Measurements from ENCODE around the gene TAC3.

TAC3 gene

DNA sequence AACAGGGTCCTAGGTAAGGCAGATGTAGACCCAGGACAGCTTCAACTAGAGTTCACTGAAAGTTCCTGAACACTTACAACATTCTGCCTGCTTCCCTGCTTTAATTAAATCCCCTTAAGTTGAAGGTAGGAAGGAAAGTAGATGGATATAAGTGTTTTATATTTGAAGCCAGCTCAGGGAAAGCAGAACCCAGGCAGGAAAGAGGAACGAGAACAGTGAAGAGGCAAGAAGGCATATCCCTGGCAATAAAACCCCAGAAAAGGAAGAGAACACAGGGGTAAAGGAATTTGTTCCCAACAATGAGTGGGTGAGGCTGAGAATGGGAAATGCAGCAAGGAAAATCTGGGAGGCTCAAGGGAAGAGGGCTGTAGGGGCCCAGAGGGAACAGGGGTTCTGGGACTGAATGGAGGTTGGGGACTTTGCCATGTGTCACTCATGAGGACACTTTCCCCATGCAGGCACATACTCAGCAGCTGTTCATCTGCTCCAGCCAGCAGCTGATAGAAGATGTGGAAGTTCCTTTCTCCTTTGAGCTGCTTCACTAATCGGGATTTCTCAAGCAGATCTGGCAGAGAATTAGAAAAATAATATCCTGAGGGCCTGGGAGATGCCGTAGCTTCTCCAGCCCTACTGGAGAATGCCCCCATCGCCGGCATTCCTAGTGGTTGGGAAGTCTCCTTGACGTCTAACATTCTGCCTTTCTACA is 29.9 kb upstream of the TAC3 start:
- DNase-seq (no peak), ATAC-seq (no peak)
- no peaks in the 10 kb centered on the region for H3K27me3 Mint-ChIP-seq
- no peak overlapping the region for H3K4me3 Mint-ChIP-seq
- H3K9me3 Mint-ChIP-seq: no peaks in the 10 kb centered on the region
- peaks cover 50% of the 10 kb centered on the region for H3K4me1 Mint-ChIP-seq
- H3K27ac Mint-ChIP-seq: peak overlapping the region; percentile 81
- no peaks in the 10 kb centered on the region for H3K36me3 Mint-ChIP-seq (ENCODE audit: low read depth)

DNA sequence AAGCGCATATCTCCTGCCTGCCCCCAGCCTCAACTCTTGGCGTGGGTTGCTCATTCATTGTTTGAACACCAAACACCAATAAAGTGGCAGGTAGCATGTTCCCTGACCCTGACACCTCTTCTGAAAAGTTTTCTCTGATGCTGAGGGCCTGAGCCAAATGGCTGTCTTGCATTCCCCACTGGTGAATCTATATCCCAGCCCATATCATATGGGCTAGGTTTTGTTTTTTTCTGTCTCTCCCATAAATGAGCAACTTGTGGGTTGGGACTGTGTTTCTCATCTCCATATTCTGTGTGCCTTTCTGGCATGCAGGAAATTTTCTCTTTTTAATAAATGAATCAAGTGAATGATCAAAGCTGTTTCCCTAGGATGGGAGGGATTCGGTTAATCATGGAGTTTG is 28.6 kb upstream of the TAC3 start:
- Mint-ChIP-seq H3K27ac (no peak overlapping the region), H3K9me3 (no peaks in the 10 kb centered on the region), H3K4me1 (peaks cover 46% of the 10 kb centered on the region), H3K36me3 (ENCODE audit: low read depth) (no peaks in the 10 kb centered on the region), H3K4me3 (no peak overlapping the region), H3K27me3 (no peaks in the 10 kb centered on the region)
- DNase-seq (no peak), ATAC-seq (no peak)

DNA sequence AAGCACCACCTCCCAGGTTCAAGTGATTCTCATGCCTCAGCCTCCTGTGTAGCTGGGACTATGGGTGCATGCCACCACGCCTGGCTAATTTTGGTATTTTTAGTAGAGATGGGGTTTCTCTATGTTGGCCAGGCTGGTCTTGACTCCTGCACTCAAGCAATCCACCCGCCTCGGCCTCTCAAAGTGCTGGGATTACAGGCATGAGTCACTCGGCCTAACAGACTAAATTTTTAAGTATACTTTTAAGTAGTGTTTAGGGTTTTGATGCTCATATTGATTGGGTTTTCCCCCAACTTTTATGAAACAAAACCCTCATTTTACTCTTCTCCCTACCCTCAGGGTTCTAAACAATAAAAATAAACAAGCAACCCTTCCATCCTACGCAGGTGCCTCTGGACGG is 28.1 kb upstream of the TAC3 start:
- no peak overlapping the region for H3K4me3 Mint-ChIP-seq
- DNase-seq (no peak), ATAC-seq (no peak)
- H3K27me3 Mint-ChIP-seq: no peaks in the 10 kb centered on the region
- H3K27ac Mint-ChIP-seq: no peak overlapping the region
- H3K36me3 Mint-ChIP-seq (ENCODE audit: low read depth): no peaks in the 10 kb centered on the region
- H3K4me1 Mint-ChIP-seq: peaks cover 46% of the 10 kb centered on the region
- no peaks in the 10 kb centered on the region for H3K9me3 Mint-ChIP-seq

DNA sequence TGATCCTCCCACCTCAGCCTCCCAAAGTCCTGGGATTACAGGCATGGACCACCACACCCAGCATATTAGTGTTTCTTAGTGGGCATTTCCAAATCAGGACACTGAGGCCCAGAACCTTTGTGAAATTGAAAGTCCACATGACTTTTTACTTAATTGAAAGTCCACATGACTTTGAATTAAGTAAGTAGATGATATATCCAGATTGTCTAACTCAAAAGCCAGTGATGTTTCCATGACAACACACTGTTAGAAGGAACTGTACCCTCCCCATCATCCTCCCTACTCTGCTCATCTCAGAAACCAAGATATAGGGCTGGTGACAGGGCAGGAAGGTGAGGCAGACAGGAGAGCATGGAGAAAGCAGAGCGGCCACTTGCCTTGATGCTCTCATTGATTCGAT is 26.4 kb upstream of the TAC3 start:
- Mint-ChIP-seq H3K4me1 (peaks cover 30% of the 10 kb centered on the region), H3K9me3 (no peaks in the 10 kb centered on the region), H3K4me3 (no peak overlapping the region), H3K27me3 (no peaks in the 10 kb centered on the region), H3K36me3 (ENCODE audit: low read depth) (no peaks in the 10 kb centered on the region), H3K27ac (no peak overlapping the region)
- no peak for DNase-seq
- no peak for ATAC-seq

DNA sequence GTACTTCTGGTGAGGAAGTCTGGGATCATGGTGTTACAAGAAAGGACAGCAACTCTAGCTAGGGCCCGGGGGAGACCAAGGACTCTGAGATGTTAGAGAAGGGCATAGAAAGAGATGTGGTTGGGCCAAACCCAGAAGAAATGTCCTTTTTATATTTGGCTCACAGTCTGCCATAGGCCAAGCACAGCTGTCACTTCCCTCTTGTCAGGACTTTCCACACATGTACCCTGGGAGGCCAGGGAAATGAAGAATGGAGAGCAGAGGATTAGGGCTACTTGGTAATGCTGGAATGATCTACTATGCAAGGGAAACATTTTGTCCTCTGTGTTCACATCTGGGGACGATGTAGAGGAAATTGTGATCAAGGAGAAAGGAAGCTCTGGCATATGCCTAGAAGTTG is 24.4 kb upstream of the TAC3 start:
- H3K9me3 Mint-ChIP-seq: no peaks in the 10 kb centered on the region
- ATAC-seq (no peak), DNase-seq (no peak)
- H3K27ac Mint-ChIP-seq: no peak overlapping the region
- H3K36me3 Mint-ChIP-seq (ENCODE audit: low read depth): no peaks in the 10 kb centered on the region
- no peaks in the 10 kb centered on the region for H3K27me3 Mint-ChIP-seq
- H3K4me1 Mint-ChIP-seq: peaks cover 11% of the 10 kb centered on the region
- H3K4me3 Mint-ChIP-seq: no peak overlapping the region

DNA sequence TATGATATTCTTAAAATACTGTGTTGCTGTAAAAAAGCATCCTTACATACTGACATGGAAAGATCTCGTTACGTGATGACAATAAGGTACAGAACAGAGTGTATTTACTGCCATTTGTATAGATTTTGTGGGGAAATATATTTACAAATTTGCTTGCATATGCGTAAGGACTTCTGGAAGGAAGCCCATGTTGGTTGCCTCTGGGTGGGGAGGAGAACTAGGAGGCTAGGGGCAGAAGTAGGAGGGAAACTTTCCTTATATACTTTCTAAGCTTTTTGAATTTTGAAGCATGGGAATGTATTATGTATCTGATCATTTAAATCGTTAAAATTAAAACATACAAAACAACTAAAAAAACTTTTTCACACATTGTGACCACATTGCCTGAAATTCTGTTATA is 23.9 kb upstream of the TAC3 start:
- H3K36me3 Mint-ChIP-seq (ENCODE audit: low read depth): no peaks in the 10 kb centered on the region
- ATAC-seq: no peak
- no peaks in the 10 kb centered on the region for H3K27me3 Mint-ChIP-seq
- H3K9me3 Mint-ChIP-seq: no peaks in the 10 kb centered on the region
- no peak overlapping the region for H3K27ac Mint-ChIP-seq
- no peak overlapping the region for H3K4me3 Mint-ChIP-seq
- H3K4me1 Mint-ChIP-seq: peaks cover 6% of the 10 kb centered on the region
- no peak for DNase-seq

DNA sequence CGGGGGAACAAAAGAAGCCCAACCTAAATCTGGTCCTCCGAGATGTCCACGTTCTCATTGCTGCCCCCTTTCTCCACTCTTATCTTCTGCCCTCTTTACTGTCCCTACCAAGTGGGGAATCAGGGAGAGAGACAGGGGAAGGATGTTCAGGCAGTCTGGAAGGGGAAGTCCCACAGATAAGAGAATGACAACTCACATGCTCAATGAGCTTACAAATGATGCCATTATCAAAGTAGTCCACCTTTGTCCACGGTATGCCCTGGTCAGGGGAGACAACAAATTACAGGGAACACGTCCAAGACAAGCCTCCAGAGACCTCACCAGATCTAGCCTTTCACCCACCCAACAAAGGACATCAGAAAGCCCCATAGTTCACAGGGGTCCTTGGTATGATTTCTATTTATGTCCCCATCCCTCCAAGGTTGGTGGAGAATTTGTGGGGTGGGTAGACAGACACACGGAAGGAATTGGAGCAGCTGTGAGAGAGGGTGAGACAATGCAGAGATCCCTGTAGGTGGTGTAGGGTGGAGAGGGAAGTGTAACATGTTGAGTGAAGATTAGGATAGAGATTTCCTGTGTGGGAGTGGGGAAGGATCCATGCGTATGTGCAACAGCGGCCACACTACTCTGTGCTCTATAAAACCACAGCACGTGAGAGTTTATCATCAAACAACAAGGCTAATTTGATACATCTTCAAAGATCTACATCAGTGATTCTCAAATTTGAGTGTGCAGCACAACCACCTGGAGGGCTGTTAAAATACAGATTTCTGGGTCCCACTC is 22.9 kb upstream of the TAC3 start:
- no peaks in the 10 kb centered on the region for H3K27me3 Mint-ChIP-seq
- ATAC-seq (no peak), DNase-seq (no peak)
- no peaks in the 10 kb centered on the region for H3K36me3 Mint-ChIP-seq (ENCODE audit: low read depth)
- H3K4me3 Mint-ChIP-seq: no peak overlapping the region
- no peak overlapping the region for H3K27ac Mint-ChIP-seq
- H3K4me1 Mint-ChIP-seq: no peaks in the 10 kb centered on the region
- no peaks in the 10 kb centered on the region for H3K9me3 Mint-ChIP-seq

DNA sequence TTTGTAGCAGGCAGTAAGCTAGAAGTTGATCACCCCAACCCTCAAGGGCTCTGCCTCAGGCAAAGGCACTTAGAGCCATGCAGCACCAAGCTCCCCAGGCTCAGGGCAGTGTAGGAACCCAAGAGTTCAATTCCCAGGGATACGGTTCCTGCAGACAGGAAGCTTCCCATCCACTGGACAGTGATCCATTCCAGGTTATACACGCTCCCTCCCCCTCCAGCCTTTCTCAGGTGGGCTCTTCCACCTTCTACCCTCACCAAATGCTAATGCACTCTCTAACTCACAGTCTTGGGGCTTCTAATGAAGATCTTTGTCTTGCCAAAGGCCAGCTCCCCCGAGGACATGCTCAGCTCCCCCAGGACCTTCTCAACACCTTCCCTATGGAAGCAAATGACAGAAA is 20.9 kb upstream of the TAC3 start:
- Mint-ChIP-seq H3K4me3 (no peak overlapping the region), H3K27me3 (no peaks in the 10 kb centered on the region)

DNA sequence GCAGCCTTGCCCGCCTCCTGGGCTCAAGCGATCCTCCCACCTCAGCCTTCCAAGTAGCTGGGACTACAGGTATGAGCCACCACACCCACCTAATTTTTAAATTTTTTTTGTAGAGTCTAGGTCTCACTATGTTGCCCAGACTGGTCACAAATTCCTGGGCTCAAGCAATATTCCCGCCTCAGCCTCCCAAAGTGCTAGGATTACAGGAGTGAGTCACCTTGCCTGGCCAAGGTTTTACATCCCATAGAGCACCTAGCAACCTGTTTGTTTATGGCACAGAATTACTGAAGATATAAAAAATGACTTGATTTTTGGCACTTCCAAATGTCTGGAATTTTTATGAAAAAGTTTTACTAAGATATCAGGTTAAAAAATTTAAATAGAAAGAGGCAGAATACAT is 17.1 kb upstream of the TAC3 start:
- ATAC-seq (no peak), DNase-seq (no peak)
- H3K27me3 Mint-ChIP-seq: no peaks in the 10 kb centered on the region
- no peak overlapping the region for H3K4me3 Mint-ChIP-seq
- H3K4me1 Mint-ChIP-seq: peaks cover 18% of the 10 kb centered on the region
- H3K27ac Mint-ChIP-seq: no peak overlapping the region
- no peaks in the 10 kb centered on the region for H3K36me3 Mint-ChIP-seq (ENCODE audit: low read depth)
- H3K9me3 Mint-ChIP-seq: no peaks in the 10 kb centered on the region

More for the DNA sequence above, 20.9 kb upstream of the TAC3 start:
- no peaks in the 10 kb centered on the region for H3K36me3 Mint-ChIP-seq (ENCODE audit: low read depth)
- ATAC-seq (no peak), DNase-seq (no peak)
- no peak overlapping the region for H3K27ac Mint-ChIP-seq
- no peaks in the 10 kb centered on the region for H3K4me1 Mint-ChIP-seq
- no peaks in the 10 kb centered on the region for H3K9me3 Mint-ChIP-seq

DNA sequence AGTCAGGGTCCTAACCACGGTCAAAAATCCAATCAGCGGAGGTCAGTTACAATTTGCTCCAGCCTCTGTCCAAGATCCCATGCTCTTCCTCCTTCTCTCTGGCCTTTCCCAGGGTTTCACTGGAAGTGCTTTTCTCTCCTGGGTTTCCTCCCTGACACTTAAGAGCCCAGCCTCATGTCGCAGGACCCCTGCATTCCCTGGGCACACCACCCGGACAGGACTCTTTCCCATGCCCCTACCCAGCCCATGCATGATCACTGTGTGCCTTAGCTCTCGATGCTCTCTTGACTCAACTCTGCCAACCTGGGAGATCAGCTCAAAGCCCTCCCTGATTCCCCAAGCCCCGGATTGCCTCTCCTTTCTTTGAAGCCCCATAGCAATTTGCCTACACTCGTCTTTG is 15.5 kb upstream of the TAC3 start:
- Mint-ChIP-seq H3K9me3 (no peaks in the 10 kb centered on the region), H3K27me3 (no peaks in the 10 kb centered on the region), H3K27ac (no peak overlapping the region), H3K4me3 (no peak overlapping the region), H3K36me3 (ENCODE audit: low read depth) (no peaks in the 10 kb centered on the region), H3K4me1 (peaks cover 34% of the 10 kb centered on the region)
- ATAC-seq (no peak), DNase-seq (no peak)

DNA sequence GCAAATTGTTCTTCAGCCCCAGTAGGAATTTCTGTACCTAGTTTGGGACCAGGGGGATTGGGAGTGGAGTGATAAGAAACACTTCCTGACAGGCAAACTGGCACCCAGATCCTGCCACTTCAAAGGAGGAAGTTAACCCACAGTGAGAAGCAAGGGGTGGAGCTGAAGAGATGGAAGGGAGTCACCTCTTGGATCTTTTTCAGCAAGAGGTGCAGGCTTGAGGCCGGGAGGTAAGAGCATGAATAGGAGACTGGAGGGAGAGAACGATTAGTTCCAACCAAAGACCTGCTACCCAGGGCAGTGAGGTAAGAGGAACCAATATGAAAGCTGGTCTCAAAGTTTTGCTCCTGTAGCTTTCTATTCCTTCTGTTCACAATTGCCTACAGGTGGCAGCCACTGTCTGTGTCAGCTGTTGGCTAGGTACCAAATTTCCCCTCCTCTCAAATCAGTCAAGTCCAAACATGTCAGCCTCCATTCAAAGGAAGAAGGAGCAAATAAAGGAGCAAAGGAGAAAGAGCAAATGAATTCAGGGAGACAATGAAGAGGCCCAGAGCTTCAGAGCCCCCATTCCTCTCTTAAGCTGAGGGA is 14.9 kb upstream of the TAC3 start:
- peak overlapping the region; percentile 6 for H3K27ac Mint-ChIP-seq
- DNase-seq: no peak
- H3K4me1 Mint-ChIP-seq: peaks cover 39% of the 10 kb centered on the region
- no peak for ATAC-seq
- no peaks in the 10 kb centered on the region for H3K36me3 Mint-ChIP-seq (ENCODE audit: low read depth)
- H3K27me3 Mint-ChIP-seq: no peaks in the 10 kb centered on the region
- H3K4me3 Mint-ChIP-seq: no peak overlapping the region
- no peaks in the 10 kb centered on the region for H3K9me3 Mint-ChIP-seq

DNA sequence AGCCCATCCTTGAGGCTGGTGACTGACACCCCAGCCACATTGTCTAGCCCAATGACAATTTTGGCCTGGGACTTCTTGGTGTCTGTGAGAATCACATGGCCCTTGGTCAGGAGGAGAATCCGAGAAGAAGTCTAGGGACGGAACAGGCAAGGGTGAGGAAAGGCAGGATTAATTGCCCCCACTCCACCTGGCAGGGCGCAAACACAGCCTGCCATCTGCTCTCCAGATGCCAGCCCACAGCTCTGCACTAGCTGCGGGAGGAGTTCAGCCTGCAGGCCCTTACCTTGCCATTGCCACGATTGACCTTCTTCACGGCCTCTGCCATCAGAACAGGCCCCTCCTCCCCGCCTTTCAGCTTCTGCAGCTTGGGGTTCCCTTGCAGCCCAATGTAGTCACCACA is 13.1 kb upstream of the TAC3 start:
- ATAC-seq: no peak
- Mint-ChIP-seq H3K27me3 (no peaks in the 10 kb centered on the region), H3K4me1 (peaks cover 43% of the 10 kb centered on the region), H3K27ac (no peak overlapping the region), H3K4me3 (no peak overlapping the region), H3K9me3 (no peaks in the 10 kb centered on the region), H3K36me3 (ENCODE audit: low read depth) (no peaks in the 10 kb centered on the region)
- no peak for DNase-seq

DNA sequence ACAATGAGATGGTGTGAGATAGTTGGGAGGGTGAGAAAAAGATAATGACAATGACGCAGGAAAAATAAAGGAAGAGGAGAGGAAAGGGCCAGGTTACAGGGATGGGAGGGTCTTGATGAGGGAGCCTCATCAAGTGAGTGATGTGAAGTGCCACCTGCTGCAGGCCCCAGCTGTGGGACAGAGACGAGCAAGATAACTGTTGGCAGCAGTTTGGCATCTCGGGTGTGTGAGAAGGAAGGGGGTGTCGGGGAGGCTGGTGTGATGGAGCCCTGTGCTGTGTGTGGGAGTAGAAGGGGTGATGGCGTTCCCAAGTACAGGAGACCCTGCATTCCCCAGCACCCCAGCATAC is 11.4 kb upstream of the TAC3 start:
- Mint-ChIP-seq H3K27ac (peak overlapping the region; percentile 91), H3K36me3 (ENCODE audit: low read depth) (no peaks in the 10 kb centered on the region), H3K27me3 (no peaks in the 10 kb centered on the region), H3K9me3 (no peaks in the 10 kb centered on the region), H3K4me1 (peaks cover 43% of the 10 kb centered on the region), H3K4me3 (peak overlapping the region; percentile 54)
- DNase-seq (no peak), ATAC-seq (peak; percentile 67)

DNA sequence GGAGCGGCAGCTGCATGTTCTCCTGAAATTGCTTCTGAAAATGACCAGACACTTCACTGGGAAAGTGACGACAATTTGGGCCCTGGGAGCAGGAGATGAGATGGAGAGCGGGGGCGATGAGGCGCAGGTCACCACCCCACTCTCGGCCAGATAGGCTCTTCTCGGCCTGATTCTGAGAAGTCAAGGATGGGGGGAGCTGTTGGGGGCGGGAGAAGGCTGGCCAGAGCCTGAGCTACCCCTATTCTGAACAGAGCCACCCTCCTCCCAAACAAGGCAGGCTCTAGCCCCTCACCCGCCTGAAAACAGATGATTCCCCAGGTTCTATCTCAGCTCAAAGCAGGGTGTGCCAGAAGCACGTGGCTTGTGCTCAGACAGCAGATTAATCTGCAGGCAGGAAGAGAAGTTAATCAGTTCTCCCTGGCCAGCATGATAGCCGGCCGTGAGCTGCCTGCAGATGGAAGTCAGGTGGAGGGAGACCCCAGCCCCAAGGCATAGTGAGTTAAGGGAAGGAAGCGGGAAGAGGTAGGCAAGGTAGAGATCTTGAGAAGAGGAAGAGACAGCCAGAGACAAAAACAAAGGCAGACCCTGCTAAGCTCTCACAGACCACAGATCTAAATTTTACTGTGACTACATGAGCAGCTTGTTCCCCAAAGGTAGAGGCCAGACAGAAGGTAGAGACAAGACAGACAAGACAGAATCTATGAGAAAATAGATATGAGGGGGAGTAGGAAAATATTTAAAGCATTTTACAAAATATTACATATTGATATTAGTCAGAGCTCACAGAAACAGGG is 10.9 kb upstream of the TAC3 start:
- H3K9me3 Mint-ChIP-seq: no peaks in the 10 kb centered on the region
- peak; percentile 79 for ATAC-seq
- H3K27me3 Mint-ChIP-seq: no peaks in the 10 kb centered on the region
- peaks cover 43% of the 10 kb centered on the region for H3K4me1 Mint-ChIP-seq
- no peaks in the 10 kb centered on the region for H3K36me3 Mint-ChIP-seq (ENCODE audit: low read depth)
- H3K27ac Mint-ChIP-seq: peak overlapping the region; percentile 91
- peak overlapping the region; percentile 54 for H3K4me3 Mint-ChIP-seq
- DNase-seq: no peak

DNA sequence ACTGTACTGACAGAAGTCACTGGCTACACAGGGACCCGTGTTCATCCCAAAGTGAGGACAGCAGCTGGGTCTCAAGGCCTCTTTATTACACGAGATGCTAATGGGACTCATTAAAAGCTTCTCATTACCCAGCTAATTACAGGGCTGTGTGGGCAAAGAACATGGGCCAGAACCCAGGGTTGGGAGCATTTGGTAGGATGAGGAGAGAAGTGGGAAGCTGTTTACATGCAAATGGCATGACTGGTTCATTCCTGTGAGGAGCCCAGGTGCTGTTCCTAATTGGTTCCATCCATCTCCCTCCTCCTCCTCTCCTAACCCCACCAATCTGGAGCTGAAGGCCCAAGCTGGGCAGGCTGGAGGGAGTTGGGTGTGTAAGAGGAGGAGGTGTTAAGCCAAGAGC is 8.9 kb upstream of the TAC3 start:
- Mint-ChIP-seq H3K27me3 (no peaks in the 10 kb centered on the region), H3K36me3 (ENCODE audit: low read depth) (no peaks in the 10 kb centered on the region), H3K9me3 (no peaks in the 10 kb centered on the region), H3K27ac (no peak overlapping the region), H3K4me3 (no peak overlapping the region), H3K4me1 (peaks cover 33% of the 10 kb centered on the region)
- DNase-seq (no peak), ATAC-seq (no peak)

All from activated naive CD8-positive, alpha-beta T cell treated with anti-CD3 and anti-CD28 coated beads, Interleukin-2, amount 50 U/mL, for 24 hours (primary cell).